ENCODE data around the gene KCP.
A peak's percentile ranks its signal among the peaks of the same experiment; 100 is the strongest.

The KCP gene

GRCh38 chr7:128941946-128942526 lies 31.5 kb upstream of the KCP start:
- no peak for DNase-seq (ENCODE audit: low read depth)
- no peak for TF ChIP-seq CTCF (IDR thresholded peaks at IDR 0.05; ENCODE audit: low read depth, low read length, missing control alignments)

GRCh38 chr7:128941323-128941890 lies 30.9 kb upstream of the KCP start:
- TF ChIP-seq CTCF (IDR thresholded peaks at IDR 0.05; ENCODE audit: low read depth, low read length, missing control alignments) = no peak
- DNase-seq (ENCODE audit: low read depth) = no peak
- peak overlapping the region; percentile 87 for H3K4me3 ChIP-seq (ENCODE audit: low read depth, low read length)

More at GRCh38 chr7:128941946-128942526, 31.5 kb upstream of the KCP start:
- H3K4me3 ChIP-seq (ENCODE audit: low read depth, low read length) = peak overlapping the region; percentile 87

GRCh38 chr7:128940494-128941322 lies 30.2 kb upstream of the KCP start:
- TF ChIP-seq CTCF (IDR thresholded peaks at IDR 0.05; ENCODE audit: low read depth, low read length, missing control alignments) = no peak
- H3K4me3 ChIP-seq (ENCODE audit: low read depth, low read length) = peak overlapping the region; percentile 87
- peak; percentile 81 for DNase-seq (ENCODE audit: low read depth)

- DNase-seq (ENCODE audit: low read depth) = no peak
- H3K4me3 ChIP-seq (ENCODE audit: low read depth, low read length) = peak overlapping the region; percentile 87
- TF ChIP-seq CTCF (IDR thresholded peaks at IDR 0.05; ENCODE audit: low read depth, low read length, missing control alignments) = peak; percentile 27
Observed at GRCh38 chr7:128939861-128940410, 29.4 kb upstream of the KCP start.

DNA sequence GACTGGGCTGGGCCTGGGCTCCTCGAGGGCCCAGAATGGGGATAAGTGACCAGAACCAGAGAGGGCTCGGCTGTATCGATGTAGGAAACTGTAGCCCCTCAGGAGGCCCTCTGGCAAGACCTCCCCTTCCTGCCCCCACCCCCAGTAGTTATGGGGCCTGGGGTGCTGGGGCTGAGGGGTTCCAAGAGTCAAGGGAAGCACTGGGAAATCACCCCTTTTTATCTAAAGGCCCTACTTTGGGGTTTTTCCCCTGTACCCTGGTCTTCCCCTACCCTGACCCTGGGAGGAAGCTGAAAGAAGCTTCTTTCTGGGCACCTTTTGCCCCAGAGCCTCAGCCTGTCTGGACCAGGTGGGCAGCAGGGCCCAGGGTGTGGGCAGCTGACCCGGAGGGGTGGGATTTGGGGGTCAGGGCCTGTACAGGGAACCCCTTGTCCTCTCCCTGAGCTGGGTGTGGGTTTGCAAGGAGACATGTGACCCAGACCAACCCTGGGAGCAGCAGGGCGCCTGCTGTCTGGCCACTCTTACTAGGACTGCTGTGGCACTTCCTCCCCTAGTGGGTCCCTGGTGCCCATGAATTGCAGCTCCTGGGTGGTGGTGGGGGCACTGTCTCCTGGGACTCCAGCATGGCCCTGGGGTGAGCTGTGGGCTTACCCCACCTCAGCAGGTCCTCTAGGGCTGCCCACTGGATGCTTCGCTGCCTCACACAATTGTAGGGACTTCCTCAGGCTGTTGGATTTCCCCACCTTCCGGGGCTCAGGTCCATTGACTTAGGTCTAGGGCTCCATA lies 28.8 kb upstream of the KCP start:
- H3K4me3 ChIP-seq (ENCODE audit: low read depth, low read length) = peak overlapping the region; percentile 87
- no peak for DNase-seq (ENCODE audit: low read depth)
- no peak for TF ChIP-seq CTCF (IDR thresholded peaks at IDR 0.05; ENCODE audit: low read depth, low read length, missing control alignments)

- TF ChIP-seq CTCF (IDR thresholded peaks at IDR 0.05; ENCODE audit: low read depth, low read length, missing control alignments) = no peak
- no peak for DNase-seq (ENCODE audit: low read depth)
- peak overlapping the region; percentile 87 for H3K4me3 ChIP-seq (ENCODE audit: low read depth, low read length)
Observed at GRCh38 chr7:128938544-128939074, 28.1 kb upstream of the KCP start.

All from GM12864 (cell line).